Natural killer cell (primary cell): ENCODE results near the gene CAPN8. TPM values are rescaled to one million over a fixed set of nuclear protein-coding genes. Genes with fewer than 3 reads are reported as not detected.
A peak's percentile ranks its signal among the peaks of the same experiment; 100 is the strongest.

ENCODE experiments used
- ATAC-seq, 3 donors: fragments of 150-1000 bp in 2 of 3; fragments of 200-7000 bp in 1 of 3; cut with Tn5 transposase; 1 replicate in 1 of 3; 2 replicates in 2 of 3; pipeline ENCODE4 v1.10.0; 2021; ENCODE audit warnings: mild to moderate bottlenecking in 2 of 3, moderate library complexity in 2 of 3
- DNase-seq, 2 donors: peaks; one replicate each; pipeline versions ENCODE4 v3.0.0 to v3.0.0-alpha.2; 2013 to 2021; ENCODE audit warnings: mixed read lengths in 1 of 2
- H3K27ac ChIP-seq: one replicate; pipeline ENCODE4 v1.5.1; 2013; ENCODE audit warnings: mild to moderate bottlenecking, low read length
- H3K27me3 ChIP-seq: one replicate; pipeline ENCODE4 v1.6.1; 2013; ENCODE audit warnings: low read length; ENCODE audit not compliant: control insufficient read depth, insufficient read depth
- H3K36me3 ChIP-seq: one replicate; pipeline ENCODE4 v1.6.1; 2013; ENCODE audit warnings: low read length; ENCODE audit not compliant: control insufficient read depth, insufficient read depth
- H3K4me1 ChIP-seq: one replicate; pipeline ENCODE4 v1.6.1; 2013; ENCODE audit warnings: low read length; ENCODE audit not compliant: control insufficient read depth, insufficient read depth
- H3K4me3 ChIP-seq: one replicate; pipeline ENCODE4 v1.5.1; 2013; ENCODE audit warnings: low read length
- H3K9me3 ChIP-seq: one replicate; pipeline ENCODE4 v1.6.1; 2013; ENCODE audit warnings: low read length; ENCODE audit not compliant: control insufficient read depth, insufficient read depth
- H3K27ac Mint-ChIP-seq, 2 donors: one replicate each; pipeline ENCODE4 v1.8.0; 2022; ENCODE audit warnings: mild to moderate bottlenecking in 2 of 2, mixed read lengths in 2 of 2, moderate library complexity in 1 of 2
- H3K27me3 Mint-ChIP-seq, 2 donors: one replicate each; pipeline ENCODE4 v1.8.0; 2022; ENCODE audit warnings: low read depth in 2 of 2, mixed read lengths in 2 of 2
- H3K36me3 Mint-ChIP-seq: one replicate; pipeline ENCODE4 v1.8.0; 2022; ENCODE audit warnings: mixed read lengths
- H3K4me1 Mint-ChIP-seq, 2 donors: one replicate each; pipeline ENCODE4 v1.8.0; 2022; ENCODE audit warnings: mixed read lengths in 2 of 2
- H3K4me3 Mint-ChIP-seq: one replicate; pipeline ENCODE4 v1.8.0; 2022; ENCODE audit warnings: mild to moderate bottlenecking, moderate library complexity, mixed read lengths
- H3K9me3 Mint-ChIP-seq, 2 donors: one replicate each; pipeline ENCODE4 v1.8.0; 2022; ENCODE audit warnings: mixed read lengths in 2 of 2
- WGBS: methylation state at CpG from one replicate; pipeline ENCODE4 v1.1.7; 2013; ENCODE audit warnings: missing lambda C conversion rate; ENCODE audit not compliant: insufficient coverage; 5-methylcytosine and 5-hydroxymethylcytosine counted together
- intact Hi-C: fragments of 100-400 bp; cut with micrococcal nuclease; formaldehyde crosslinking; loops from one replicate; pipeline ENCODE4 v1.14.2; 2022
- total RNA-seq, 4 donors: library from RNA; stranded (reverse); fragments of 120-200 nt in 1 of 4; gene quantifications; one replicate each; pipeline versions ENCODE4 v1.2.3 to v1.2.4, GENCODE V29; 2013 to 2022
- TF ChIP-seq, protein P1 (sequence below): fragments of 200-600 bp; IDR thresholded peaks from one replicate; pipeline ENCODE4 v1.8.0; 2022; ENCODE audit warnings: antibody characterized with exemption

CAPN8 gene
- total RNA-seq, 3 donors from 2014 or later (not counting 1 experiment from before 2014, with no cell fraction given): 0.18 to 6.7 (median 0.84) TPM

DNA sequence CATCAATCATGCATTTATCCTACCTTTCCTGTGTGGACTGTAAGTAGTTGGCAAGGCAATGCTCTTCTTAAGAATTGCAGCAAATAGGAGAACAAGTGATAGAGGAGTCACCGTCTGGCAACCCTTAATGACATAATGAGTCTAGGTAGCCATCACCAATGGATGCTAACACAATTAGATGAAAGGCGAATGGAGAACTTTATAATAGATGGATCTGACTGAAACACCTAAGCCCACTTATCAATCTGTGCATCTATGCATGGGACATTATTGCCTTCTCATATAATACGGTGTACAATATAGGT is 18.9 kb upstream of the CAPN8 start:
- no peaks in the 10 kb centered on the region for H3K4me1 Mint-ChIP-seq
- WGBS: 83% methylated on average over 2 of the region's 3 CpGs
- no peak overlapping the region for H3K4me3 Mint-ChIP-seq
- intact Hi-C loops: loop anchor here (1.0 kb wide), 1 partner anchor 551 kb away; no protein-coding TSS in a partner anchor
- H3K4me3 ChIP-seq: no peak overlapping the region
- DNase-seq: no peak
- no peaks in the 10 kb centered on the region for H3K36me3 ChIP-seq
- no peaks in the 10 kb centered on the region for H3K4me1 ChIP-seq
- H3K27me3 Mint-ChIP-seq: peaks cover 0 to 8% of the 10 kb centered on the region in 2 donors
- H3K9me3 Mint-ChIP-seq: no peaks in the 10 kb centered on the region
- TF ChIP-seq, protein P1, sequence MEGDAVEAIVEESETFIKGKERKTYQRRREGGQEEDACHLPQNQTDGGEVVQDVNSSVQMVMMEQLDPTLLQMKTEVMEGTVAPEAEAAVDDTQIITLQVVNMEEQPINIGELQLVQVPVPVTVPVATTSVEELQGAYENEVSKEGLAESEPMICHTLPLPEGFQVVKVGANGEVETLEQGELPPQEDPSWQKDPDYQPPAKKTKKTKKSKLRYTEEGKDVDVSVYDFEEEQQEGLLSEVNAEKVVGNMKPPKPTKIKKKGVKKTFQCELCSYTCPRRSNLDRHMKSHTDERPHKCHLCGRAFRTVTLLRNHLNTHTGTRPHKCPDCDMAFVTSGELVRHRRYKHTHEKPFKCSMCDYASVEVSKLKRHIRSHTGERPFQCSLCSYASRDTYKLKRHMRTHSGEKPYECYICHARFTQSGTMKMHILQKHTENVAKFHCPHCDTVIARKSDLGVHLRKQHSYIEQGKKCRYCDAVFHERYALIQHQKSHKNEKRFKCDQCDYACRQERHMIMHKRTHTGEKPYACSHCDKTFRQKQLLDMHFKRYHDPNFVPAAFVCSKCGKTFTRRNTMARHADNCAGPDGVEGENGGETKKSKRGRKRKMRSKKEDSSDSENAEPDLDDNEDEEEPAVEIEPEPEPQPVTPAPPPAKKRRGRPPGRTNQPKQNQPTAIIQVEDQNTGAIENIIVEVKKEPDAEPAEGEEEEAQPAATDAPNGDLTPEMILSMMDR: no peak
- no peaks in the 10 kb centered on the region for H3K9me3 ChIP-seq
- H3K36me3 Mint-ChIP-seq: no peaks in the 10 kb centered on the region
- H3K27me3 ChIP-seq: no peaks in the 10 kb centered on the region
- no peak for ATAC-seq
- H3K27ac ChIP-seq: no peak overlapping the region
- no peak overlapping the region for H3K27ac Mint-ChIP-seq

DNA sequence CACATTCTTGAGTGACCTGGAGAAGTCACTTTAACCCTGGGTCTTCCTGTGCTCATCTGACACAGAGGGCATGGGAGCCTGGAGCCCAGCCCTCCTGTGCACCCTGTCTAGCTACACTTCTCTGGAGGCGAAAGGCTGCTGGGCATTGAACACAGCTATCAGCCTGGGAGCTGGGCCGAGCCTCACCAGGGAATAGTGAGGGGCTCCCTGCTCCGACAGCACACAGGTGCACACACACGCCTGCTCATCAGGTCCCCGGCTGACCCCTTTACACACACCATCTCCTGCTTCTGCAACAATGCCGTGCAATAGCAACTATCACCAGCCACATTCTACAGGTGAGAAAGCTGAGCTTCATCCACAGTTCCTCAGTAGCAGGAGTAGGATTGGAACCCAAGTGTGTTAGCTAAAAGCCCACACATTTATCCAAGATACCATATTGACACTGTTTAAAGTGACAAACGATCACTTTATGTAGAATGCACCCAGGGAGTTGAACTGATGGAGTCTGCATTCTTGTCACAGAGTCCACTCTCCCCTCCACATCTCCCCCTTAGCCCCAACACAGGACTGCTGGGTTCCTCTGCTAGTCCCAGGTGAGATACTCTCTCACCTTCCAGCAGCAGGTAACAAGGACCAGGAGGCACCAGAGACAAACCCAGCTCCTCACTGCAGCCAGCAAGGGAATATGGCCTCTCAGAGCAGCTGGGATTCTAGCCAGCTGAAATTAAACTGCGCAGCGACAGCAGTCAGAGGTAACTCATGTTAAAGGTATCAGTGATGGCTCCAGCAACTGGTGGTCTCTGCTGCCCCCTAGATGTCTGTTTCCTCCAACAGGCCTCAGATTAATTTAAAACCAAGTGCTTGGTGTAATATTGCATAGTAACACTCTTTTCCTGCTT is 18.3 kb upstream of the CAPN8 start:
- Histone ChIP-seq H3K27ac (no peak overlapping the region), H3K4me1 (no peaks in the 10 kb centered on the region), H3K27me3 (no peaks in the 10 kb centered on the region), H3K9me3 (no peaks in the 10 kb centered on the region), H3K4me3 (no peak overlapping the region), H3K36me3 (no peaks in the 10 kb centered on the region)
- Mint-ChIP-seq H3K4me1 (no peaks in the 10 kb centered on the region), H3K9me3 (no peaks in the 10 kb centered on the region), H3K4me3 (no peak overlapping the region), H3K27ac (no peak overlapping the region), H3K27me3 (peaks cover 0 to 8% of the 10 kb centered on the region in 2 donors), H3K36me3 (no peaks in the 10 kb centered on the region)
- DNase-seq: peak in 1 of 2 donors; percentile 79
- TF ChIP-seq, protein P1: peak; percentile 32
- ATAC-seq: peak in 2 of 3 donors; percentile 31 to 55
- intact Hi-C loops: loop anchor here (1.0 kb wide), 1 partner anchor 551 kb away; no protein-coding TSS in a partner anchor
- WGBS: 68% methylated on average over 9 of the region's 9 CpGs

DNA sequence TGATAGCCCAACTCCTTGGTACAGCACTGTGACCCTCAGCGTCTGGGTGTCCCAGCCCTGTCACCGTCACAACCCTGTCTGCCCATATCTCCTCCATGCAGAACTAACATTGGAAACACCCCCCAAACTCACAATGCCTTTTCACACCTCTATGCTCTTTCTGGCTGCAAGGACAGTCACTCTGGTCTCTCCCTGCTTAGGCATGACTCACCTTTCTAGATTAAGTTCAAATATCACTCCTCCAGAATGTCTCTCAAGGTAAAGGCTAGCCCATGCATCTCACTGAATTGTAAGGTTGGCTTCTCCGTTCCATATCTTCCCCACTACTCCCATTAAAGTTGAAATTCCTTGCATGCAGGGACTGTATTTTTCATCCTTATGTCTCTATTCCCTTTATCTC is 17.0 kb upstream of the CAPN8 start:
- H3K4me1 Mint-ChIP-seq: no peaks in the 10 kb centered on the region
- peaks cover 0 to 8% of the 10 kb centered on the region in 2 donors for H3K27me3 Mint-ChIP-seq
- ATAC-seq (no peak), DNase-seq (no peak)
- 79% methylated on average over 3 of the region's 3 CpGs for WGBS
- TF ChIP-seq, protein P1: no peak
- H3K9me3 Mint-ChIP-seq: no peaks in the 10 kb centered on the region
- H3K27me3 ChIP-seq: no peaks in the 10 kb centered on the region
- H3K9me3 ChIP-seq: no peaks in the 10 kb centered on the region
- H3K4me3 ChIP-seq: no peak overlapping the region
- intact Hi-C loops: no loop called here
- no peaks in the 10 kb centered on the region for H3K4me1 ChIP-seq
- H3K27ac Mint-ChIP-seq: no peak overlapping the region
- H3K27ac ChIP-seq: no peak overlapping the region
- no peaks in the 10 kb centered on the region for H3K36me3 Mint-ChIP-seq
- no peak overlapping the region for H3K4me3 Mint-ChIP-seq
- H3K36me3 ChIP-seq: no peaks in the 10 kb centered on the region
